GM13976 (cell line): Measurements from ENCODE around the gene FAT2.

ENCODE experiments used
- DNase-seq: peaks from one replicate; pipeline ENCODE4 v3.0.0; 2012; ENCODE audit warnings: low spot score
- in situ Hi-C: fragments of 300-500 bp; cut with MboI; formaldehyde crosslinking; loops from one replicate; pipeline ENCODE4 v1.12.0; 2022; ENCODE audit warnings: low sequenced_read_pairs, mixed read lengths, inconsistent platforms; ENCODE audit not compliant: unreplicated experiment
- TF ChIP-seq, protein P1 (sequence below): IDR thresholded peaks from 2 replicates; pipeline ENCODE4 v1.5.1; 2012; ENCODE audit warnings: borderline replicate concordance, mild to moderate bottlenecking; ENCODE audit not compliant: insufficient read depth; ENCODE audit errors: extremely low read depth, missing control alignments, control extremely low read depth

Gene FAT2

DNA sequence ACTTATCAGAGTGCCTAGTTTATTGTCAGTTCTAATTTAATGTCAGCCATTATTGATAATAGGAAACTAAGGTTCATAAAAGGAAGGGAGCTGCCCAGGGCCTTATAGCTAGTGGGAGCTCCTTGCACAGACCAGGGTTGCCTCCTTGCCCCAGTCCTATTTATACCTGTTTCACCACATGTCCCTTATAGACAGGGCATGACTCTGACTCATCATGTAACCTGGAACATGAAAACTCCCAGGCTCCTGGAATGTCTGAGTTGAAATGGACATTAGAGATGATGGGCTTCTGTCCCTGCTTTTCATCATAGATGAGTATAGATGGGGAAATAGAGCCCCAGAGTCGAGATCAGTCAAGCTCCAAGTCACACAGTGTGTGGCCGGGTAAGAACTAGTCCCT is 21.1 kb downstream of the FAT2 start:
- in situ Hi-C loops: no loop called here
- no peak for DNase-seq
- TF ChIP-seq, protein P1, sequence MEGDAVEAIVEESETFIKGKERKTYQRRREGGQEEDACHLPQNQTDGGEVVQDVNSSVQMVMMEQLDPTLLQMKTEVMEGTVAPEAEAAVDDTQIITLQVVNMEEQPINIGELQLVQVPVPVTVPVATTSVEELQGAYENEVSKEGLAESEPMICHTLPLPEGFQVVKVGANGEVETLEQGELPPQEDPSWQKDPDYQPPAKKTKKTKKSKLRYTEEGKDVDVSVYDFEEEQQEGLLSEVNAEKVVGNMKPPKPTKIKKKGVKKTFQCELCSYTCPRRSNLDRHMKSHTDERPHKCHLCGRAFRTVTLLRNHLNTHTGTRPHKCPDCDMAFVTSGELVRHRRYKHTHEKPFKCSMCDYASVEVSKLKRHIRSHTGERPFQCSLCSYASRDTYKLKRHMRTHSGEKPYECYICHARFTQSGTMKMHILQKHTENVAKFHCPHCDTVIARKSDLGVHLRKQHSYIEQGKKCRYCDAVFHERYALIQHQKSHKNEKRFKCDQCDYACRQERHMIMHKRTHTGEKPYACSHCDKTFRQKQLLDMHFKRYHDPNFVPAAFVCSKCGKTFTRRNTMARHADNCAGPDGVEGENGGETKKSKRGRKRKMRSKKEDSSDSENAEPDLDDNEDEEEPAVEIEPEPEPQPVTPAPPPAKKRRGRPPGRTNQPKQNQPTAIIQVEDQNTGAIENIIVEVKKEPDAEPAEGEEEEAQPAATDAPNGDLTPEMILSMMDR: no peak

DNA sequence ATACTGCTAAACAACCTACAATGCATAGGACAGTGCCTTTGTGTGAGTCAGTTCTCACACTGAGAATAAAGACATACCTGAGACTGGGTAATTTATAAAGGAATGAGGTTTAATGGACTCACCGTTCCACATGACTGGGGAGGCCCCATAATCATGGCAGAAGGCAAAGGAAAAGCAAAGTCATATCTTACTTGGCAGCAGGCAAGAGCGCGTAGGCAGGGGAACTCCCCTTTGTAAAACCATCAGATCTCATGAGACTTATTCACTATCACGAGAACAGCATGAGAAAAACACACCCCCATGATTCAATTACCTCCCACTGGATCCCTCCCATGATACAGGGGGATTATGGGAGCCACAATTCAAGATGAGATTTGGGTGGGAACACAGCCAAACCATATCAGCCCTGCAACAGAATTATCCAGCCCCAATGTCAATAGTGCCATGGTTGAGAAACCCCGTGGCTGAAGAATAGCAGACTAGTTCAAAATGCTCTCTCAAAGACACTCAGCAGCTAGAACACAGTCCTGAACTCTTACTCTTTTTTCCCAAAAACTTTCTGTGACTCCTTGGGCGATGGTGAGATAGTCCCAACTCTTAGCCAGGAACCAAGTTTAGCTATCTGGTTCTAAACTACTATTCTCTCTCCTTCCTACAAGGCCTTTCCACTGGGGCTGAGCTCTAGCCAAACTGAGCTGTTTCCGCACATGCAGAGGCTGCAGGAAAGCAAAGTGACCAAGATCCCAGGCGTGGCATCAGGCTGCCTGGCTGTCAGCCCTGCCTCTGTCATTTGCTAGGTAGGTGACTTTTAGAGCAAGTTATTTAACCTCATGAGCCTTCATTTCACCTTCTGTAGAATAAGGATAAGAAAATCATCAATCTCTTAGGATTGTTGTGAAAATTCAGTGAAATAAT is 21.7 kb downstream of the FAT2 start:
- TF ChIP-seq, protein P1: no peak
- DNase-seq: no peak
- in situ Hi-C loops: no loop called here

DNA sequence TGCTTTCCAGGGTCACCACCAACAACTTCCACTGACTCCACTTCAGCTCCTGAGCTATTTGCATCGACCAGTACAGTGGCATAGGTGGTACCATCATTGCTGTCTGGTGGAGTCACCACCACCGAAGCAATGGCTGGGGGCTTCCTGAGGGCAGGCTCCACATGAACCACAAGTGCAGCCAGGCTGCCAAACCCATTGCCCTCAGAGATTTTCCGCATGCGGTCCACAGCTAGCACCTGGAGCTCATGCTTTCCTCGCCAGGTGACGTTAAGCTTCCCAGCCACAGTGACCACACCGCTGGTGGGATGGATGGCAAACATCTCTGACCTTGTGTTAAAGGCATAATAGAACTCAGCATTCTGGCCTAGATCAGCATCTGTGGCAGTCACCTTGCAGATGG is 23.1 kb downstream of the FAT2 start:
- in situ Hi-C loops: no loop called here
- TF ChIP-seq, protein P1: no peak
- DNase-seq: no peak

DNA sequence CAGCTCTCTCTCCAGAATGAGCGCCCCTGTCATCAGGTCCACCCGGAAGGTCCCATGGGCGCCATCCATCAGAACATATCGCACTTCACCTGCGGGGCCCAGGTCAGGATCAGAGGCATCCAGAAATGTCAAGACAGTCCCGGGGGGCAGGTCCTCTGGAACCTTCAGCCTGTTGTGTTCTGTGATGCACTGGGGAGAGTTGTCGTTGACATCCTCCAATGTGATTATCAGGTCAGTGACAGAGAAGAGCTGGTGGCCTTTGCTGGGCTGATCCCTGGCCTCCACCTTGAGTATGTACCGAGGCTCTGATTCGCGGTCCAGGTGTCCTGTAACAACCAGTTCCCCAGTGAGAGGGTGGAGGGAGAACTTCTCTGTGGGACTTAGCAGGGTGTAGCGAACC is 25.2 kb downstream of the FAT2 start:
- no peak for DNase-seq
- in situ Hi-C loops: no loop called here
- TF ChIP-seq, protein P1: no peak

DNA sequence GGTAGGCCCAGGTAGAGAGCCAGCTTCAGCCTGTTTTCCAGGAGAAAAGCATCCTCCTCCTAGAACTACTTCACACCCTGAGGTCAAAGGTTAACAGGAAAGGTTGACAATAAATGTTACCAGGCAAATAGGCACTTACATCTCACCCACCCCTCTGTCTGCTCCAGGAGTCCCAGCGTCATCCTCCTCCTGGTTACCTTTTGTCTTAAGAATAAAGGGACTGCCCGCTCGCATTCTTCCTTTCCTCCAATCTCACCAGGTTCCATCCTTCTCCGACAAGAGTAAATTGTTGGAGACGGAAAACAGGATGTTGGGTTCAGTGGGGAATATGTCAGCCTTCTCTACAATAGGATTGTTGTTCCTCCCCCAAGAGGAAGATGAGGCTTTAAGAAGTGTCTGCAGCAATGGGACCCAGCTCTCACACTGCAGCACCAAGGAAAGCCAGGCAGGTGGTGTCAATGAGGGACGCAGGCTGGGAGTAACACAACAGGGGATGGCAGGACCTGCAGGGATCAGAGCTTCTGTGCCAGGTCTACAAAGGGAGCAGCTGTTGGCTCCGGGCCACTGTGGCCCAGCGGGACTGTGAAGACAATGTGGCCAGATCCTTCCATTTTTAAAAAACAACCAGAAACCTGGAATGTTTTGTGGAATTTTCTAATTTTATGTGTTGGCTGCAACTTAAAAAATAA is 29.0 kb downstream of the FAT2 start:
- in situ Hi-C loops: no loop called here
- DNase-seq: no peak
- TF ChIP-seq, protein P1: no peak

DNA sequence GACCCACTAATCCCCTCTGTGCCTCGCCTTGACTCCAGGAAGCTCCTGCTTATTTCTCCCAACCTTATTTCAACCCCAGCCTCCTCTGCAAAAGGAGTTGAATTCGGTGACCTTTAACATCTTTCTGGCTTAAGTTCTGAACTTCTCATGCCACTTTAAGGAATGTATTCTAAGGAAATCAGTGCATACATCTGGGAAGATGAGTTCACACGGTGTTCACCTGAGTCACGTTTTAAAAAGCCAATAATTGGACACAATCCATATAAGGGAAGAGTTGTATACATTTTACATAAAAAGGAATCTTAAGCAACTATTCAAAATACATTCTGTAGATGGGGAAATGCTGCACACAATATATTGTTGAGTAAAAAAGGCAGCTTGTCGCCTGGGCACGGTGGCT is 33.2 kb downstream of the FAT2 start:
- TF ChIP-seq, protein P1: no peak

More for the DNA sequence above, 33.2 kb downstream of the FAT2 start:
- in situ Hi-C loops: no loop called here
- no peak for DNase-seq
